Measurements from ENCODE around the gene IRX4.

- TF ChIP-seq REST (IDR thresholded peaks at IDR 0.05; ENCODE audit: low read depth) (no peak), TCF12 (IDR thresholded peaks at IDR 0.05; ENCODE audit: low read depth) (no peak), CEBPB (IDR thresholded peaks at IDR 0.05) (no peak), NFIC (IDR thresholded peaks at IDR 0.05) (no peak), TEAD4 (IDR thresholded peaks at IDR 0.05) (no peak), YY1 (IDR thresholded peaks at IDR 0.05; ENCODE audit: low read depth) (no peak)
These were observed 11.3 kb downstream of the IRX4 start for GRCh38 chr5:1871441-1871840.
